Omental fat pad (tissue), 4 donors: ENCODE data around the gene AZIN2. TPM values are rescaled to one million over a fixed set of nuclear protein-coding genes. Genes with fewer than 3 reads are reported as not detected.

Source experiments
- ATAC-seq: fragments of 150-250 bp; one replicate; pipeline ENCODE4 v1.9.1; 2016; ENCODE audit warnings: mild to moderate bottlenecking, moderate library complexity; ENCODE audit not compliant: low FRiP score
- DNase-seq: peaks from one replicate; pipeline ENCODE4 v3.0.0-alpha.2; 2019; ENCODE audit warnings: low spot score
- CTCF ChIP-seq, 3 donors: fragments of 450-650 bp; IDR thresholded peaks; one replicate each; pipeline ENCODE4 v1.5.1; 2016 to 2017; ENCODE audit warnings: antibody characterized with exemption in 3 of 3, mild to moderate bottlenecking in 3 of 3, moderate library complexity in 2 of 3
- total RNA-seq, 4 donors: library from RNA; depleted of rRNA; stranded (reverse); fragments of >200 nt; gene quantifications; one replicate each; pipeline ENCODE4 v1.1.0, GENCODE V29; 2016

The AZIN2 gene
- total RNA-seq, 4 donors from 2014 or later = 1.8 to 5.3 (median 3.5) TPM

GRCh38 chr1:33110477-33110876 is 29.5 kb downstream of the AZIN2 start:
- ATAC-seq (no peak), DNase-seq (no peak)
- TF ChIP-seq CTCF (IDR thresholded peaks at IDR 0.05) = no peak

- no peak for TF ChIP-seq CTCF (IDR thresholded peaks at IDR 0.05)
Observed at GRCh38 chr1:33111965-33112364, 31.0 kb downstream of the AZIN2 start.

GRCh38 chr1:33117440-33118085 is 36.6 kb downstream of the AZIN2 start:
- no peak for TF ChIP-seq CTCF (IDR thresholded peaks at IDR 0.05)
- no peak for DNase-seq

More at GRCh38 chr1:33111965-33112364, 31.0 kb downstream of the AZIN2 start:
- no peak for DNase-seq
- ATAC-seq = no peak

GRCh38 chr1:33118274-33118673 is 37.3 kb downstream of the AZIN2 start:
- no peak for ATAC-seq
- DNase-seq = no peak
- no peak for TF ChIP-seq CTCF (IDR thresholded peaks at IDR 0.05)

More at GRCh38 chr1:33117440-33118085, 36.6 kb downstream of the AZIN2 start:
- no peak for ATAC-seq

- ATAC-seq = no peak
- TF ChIP-seq CTCF (IDR thresholded peaks at IDR 0.05) = no peak
- no peak for DNase-seq
Observed at GRCh38 chr1:33119050-33119449, 38.1 kb downstream of the AZIN2 start.

GRCh38 chr1:33119532-33120217 is 38.7 kb downstream of the AZIN2 start:
- TF ChIP-seq CTCF (IDR thresholded peaks at IDR 0.05) = no peak
- ATAC-seq (no peak), DNase-seq (no peak)
